SH-SY5Y (cell line): ENCODE results near the gene KIF5C.

Source experiments
- GATA2 ChIP-seq: IDR thresholded peaks from 2 replicates; pipeline ENCODE4 v1.6.1; 2011; ENCODE audit warnings: mild to moderate bottlenecking, low read depth, low read length
- GATA3 ChIP-seq: IDR thresholded peaks from 2 replicates; pipeline ENCODE4 v1.6.1; 2011; ENCODE audit warnings: low read depth, mild to moderate bottlenecking, low read length, moderate library complexity

DNA sequence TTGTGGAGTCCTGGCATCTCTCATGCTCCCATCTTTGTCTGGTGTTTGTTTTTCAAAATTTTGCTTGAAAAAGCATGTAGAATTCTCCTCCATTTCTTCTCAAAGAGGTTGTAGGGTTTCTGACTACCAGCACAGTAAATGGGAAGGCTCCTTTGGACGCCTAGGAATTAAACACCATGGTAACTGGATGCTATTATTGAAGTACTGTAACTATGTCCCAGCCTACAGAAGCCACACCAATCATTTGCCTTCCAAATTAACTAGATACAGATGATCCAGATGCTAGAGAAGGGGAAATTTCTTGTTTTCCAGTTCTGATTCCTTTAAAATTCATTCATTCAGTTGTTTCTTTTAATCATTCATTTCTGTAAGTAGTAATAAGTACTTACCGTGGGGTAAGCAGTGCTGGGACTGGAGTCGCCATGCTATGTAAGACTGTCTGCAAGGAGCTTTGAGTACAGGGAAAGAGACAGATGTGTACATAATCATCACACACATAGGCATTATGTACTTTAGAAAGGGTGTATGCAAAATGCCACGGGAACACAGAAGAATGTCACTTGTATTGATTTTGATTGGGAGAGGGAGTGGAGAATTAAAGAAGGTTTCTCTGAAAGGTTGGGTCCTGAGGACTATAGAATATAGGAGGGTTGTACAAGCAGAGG, 49.6 kb downstream of the KIF5C start:
- TF ChIP-seq GATA3 (no peak), GATA2 (no peak)
